SK-N-SH (cell line): Measurements from ENCODE around the gene UBE3B. TPM values are rescaled to one million over a fixed set of nuclear protein-coding genes. Genes with fewer than 3 reads are reported as not detected.

Experiments
- CTCF ChIA-PET: fragments of 300-600, 350-600 bp; formaldehyde crosslinking; extraction: SDS; loops from one replicate; lab custom pipeline; 2021; lab: Yijun Ruan, JAX
- POLR2A ChIA-PET: fragments of 350-600 bp; sonication (Branson Sonifier 250); formaldehyde crosslinking; extraction: SDS; loops from one replicate; lab custom pipeline; 2020; ENCODE audit warnings: antibody characterized with exemption, inconsistent platforms; lab: Yijun Ruan, JAX
- DNase-seq: peaks from one replicate; pipeline ENCODE4 v3.0.0; 2012
- H2AFZ ChIP-seq: fragments of 200-600 bp; sonication (generic); 2 replicates; pipeline ENCODE4 v1.8.1; 2016; ENCODE audit warnings: antibody characterized with exemption, mild to moderate bottlenecking, low read depth
- H3F3A ChIP-seq: fragments of 200-600 bp; sonication (generic); replicated peaks from 2 replicates; pipeline ENCODE3; 2016; ENCODE audit warnings: antibody characterized with exemption, mild to moderate bottlenecking; ENCODE audit not compliant: insufficient read depth
- H3K27ac ChIP-seq, 2 experiments: fragments of 200-500 bp in 1 of 2; fragments of 200-600 bp in 1 of 2; sonication (Bioruptor generic) in 1 of 2; sonication (generic), shearing (Covaris generic) in 1 of 2; 2 replicates each; pipeline versions ENCODE4 v1.5.1 to v1.6.1; 2014 to 2016; ENCODE audit warnings: low read depth in 2 of 2, inconsistent platforms in 1 of 2, low read length in 1 of 2, mild to moderate bottlenecking in 1 of 2, mixed read lengths in 1 of 2
- H3K27me3 ChIP-seq: fragments of 200-600 bp; sonication (generic), shearing (Covaris generic); 2 replicates; pipeline ENCODE4 v1.6.1; 2016; ENCODE audit warnings: mixed run types; ENCODE audit not compliant: insufficient read depth
- H3K36me3 ChIP-seq, 2 experiments: fragments of 200-500 bp in 1 of 2; fragments of 200-600 bp in 1 of 2; sonication (Bioruptor generic) in 1 of 2; sonication (generic) in 1 of 2; replicated peaks in 1 of 2; 2 replicates each; pipeline versions ENCODE3 to v1.5.1; 2014 to 2016; ENCODE audit warnings: low read length in 1 of 2, mild to moderate bottlenecking in 1 of 2; ENCODE audit not compliant: insufficient read depth in 2 of 2, control insufficient read depth in 1 of 2
- H3K4me1 ChIP-seq, 2 experiments: fragments of 200-500 bp in 1 of 2; fragments of 200-600 bp in 1 of 2; sonication (Bioruptor generic) in 1 of 2; sonication (generic), shearing (Covaris generic) in 1 of 2; 2 replicates each; pipeline versions ENCODE4 v1.5.1 to v1.6.1; 2014 to 2016; ENCODE audit warnings: low read depth in 1 of 2, low read length in 1 of 2, mixed run types in 1 of 2; ENCODE audit not compliant: insufficient read depth in 2 of 2, control insufficient read depth in 1 of 2
- H3K4me2 ChIP-seq: fragments of 200-600 bp; sonication (generic), shearing (Covaris generic); 2 replicates; pipeline ENCODE4 v1.6.1; 2017; ENCODE audit warnings: mixed run types
- H3K4me3 ChIP-seq, 2 experiments: fragments of 200-500 bp in 1 of 2; fragments of 200-600 bp in 1 of 2; sonication (Bioruptor generic) in 1 of 2; sonication (generic), shearing (Covaris generic) in 1 of 2; 2 replicates each; pipeline versions ENCODE4 v1.5.1 to v1.8.1; 2014 to 2016; ENCODE audit warnings: low read depth in 2 of 2, inconsistent platforms in 1 of 2, low read length in 1 of 2, mild to moderate bottlenecking in 1 of 2, mixed read lengths in 1 of 2, moderate library complexity in 1 of 2
- H3K79me2 ChIP-seq: fragments of 200-600 bp; sonication (generic); 2 replicates; pipeline ENCODE4 v1.8.1; 2017; ENCODE audit warnings: mild to moderate bottlenecking; ENCODE audit not compliant: insufficient read depth
- H3K9ac ChIP-seq: fragments of 200-600 bp; sonication (generic); 2 replicates; pipeline ENCODE4 v1.6.1; 2017; ENCODE audit warnings: mixed run types
- H3K9me2 ChIP-seq: fragments of 200-600 bp; sonication (generic); 2 replicates; pipeline ENCODE4 v1.6.1; 2017; ENCODE audit warnings: mixed run types
- H3K9me3 ChIP-seq: fragments of 200-600 bp; sonication (generic); 2 replicates; pipeline ENCODE4 v1.6.1; 2017; ENCODE audit warnings: mixed run types, mild to moderate bottlenecking, moderate library complexity
- H4K20me1 ChIP-seq: fragments of 200-600 bp; sonication (generic); 2 replicates; pipeline ENCODE4 v1.6.1; 2017; ENCODE audit warnings: mild to moderate bottlenecking, mixed run types; ENCODE audit not compliant: insufficient read depth
- CTCF ChIP-seq: fragments of 200-600 bp; sonication (generic); IDR thresholded peaks from 2 replicates; pipeline ENCODE4 v1.6.1; 2017; ENCODE audit warnings: antibody characterized with exemption, mild to moderate bottlenecking, moderate library complexity
- ELF1 ChIP-seq: IDR thresholded peaks from 2 replicates; pipeline ENCODE4 v1.4.0; 2012
- EZH2phosphoT487 ChIP-seq: fragments of 200-600 bp; sonication (generic); IDR thresholded peaks from 2 replicates; pipeline ENCODE4 v1.6.1; 2017; ENCODE audit warnings: low read depth, mixed run types, mild to moderate bottlenecking, antibody characterized with exemption, moderate library complexity, borderline replicate concordance
- FOSL2 ChIP-seq: IDR thresholded peaks from 2 replicates; pipeline ENCODE4 v1.4.0; 2012; ENCODE audit warnings: low read depth, mild to moderate bottlenecking, moderate library complexity, borderline replicate concordance
- FOXJ3 ChIP-seq: sonication (generic); formaldehyde crosslinking; IDR thresholded peaks from 2 replicates; pipeline ENCODE4 v1.5.1; 2020; ENCODE audit warnings: mild to moderate bottlenecking, missing genetic modification reagents
- FOXM1 ChIP-seq: IDR thresholded peaks from 2 replicates; pipeline ENCODE4 v1.4.0; 2012; ENCODE audit warnings: low read depth, mild to moderate bottlenecking
- JUND ChIP-seq: IDR thresholded peaks from 2 replicates; pipeline ENCODE4 v1.4.0; 2012
- MAX ChIP-seq: IDR thresholded peaks from 2 replicates; pipeline ENCODE4 v1.4.0; 2012; ENCODE audit warnings: low read depth
- MEF2A ChIP-seq: IDR thresholded peaks from 2 replicates; pipeline ENCODE4 v1.4.0; 2012; ENCODE audit warnings: low read depth, borderline replicate concordance
- NFIC ChIP-seq: IDR thresholded peaks from 2 replicates; pipeline ENCODE4 v1.4.0; 2012; ENCODE audit warnings: borderline replicate concordance
- NRF1 ChIP-seq: IDR thresholded peaks from 2 replicates; pipeline ENCODE4 v1.6.1; 2012; ENCODE audit warnings: low read depth, mild to moderate bottlenecking, low read length
- PBX3 ChIP-seq: IDR thresholded peaks from 2 replicates; pipeline ENCODE4; 2012
- POLR2AphosphoS5 ChIP-seq: IDR thresholded peaks from 2 replicates; pipeline ENCODE4 v1.6.1; 2012; ENCODE audit warnings: low read depth, low read length
- SIN3A ChIP-seq: IDR thresholded peaks from 2 replicates; pipeline ENCODE4 v1.6.1; 2012; ENCODE audit warnings: low read depth, mild to moderate bottlenecking, low read length, moderate library complexity, borderline replicate concordance
- TAF1 ChIP-seq: IDR thresholded peaks from 2 replicates; pipeline ENCODE4 v1.6.1; 2012; ENCODE audit warnings: low read depth, mild to moderate bottlenecking, low read length, moderate library complexity, borderline replicate concordance
- USF1 ChIP-seq: IDR thresholded peaks from 2 replicates; pipeline ENCODE4 v1.4.0; 2012; ENCODE audit warnings: low read depth, borderline replicate concordance
- YY1 ChIP-seq: IDR thresholded peaks from 2 replicates; pipeline ENCODE4 v1.4.0; 2012; ENCODE audit warnings: low read depth, mild to moderate bottlenecking
- WGBS: methylation state at CpG from one replicate; pipeline ENCODE4 v1.1.6; 2017; ENCODE audit warnings: low lambda C conversion rate; 5-methylcytosine and 5-hydroxymethylcytosine counted together
- polyA plus RNA-seq, 3 experiments: library from polyadenylated mRNA; depleted of rRNA; stranded (reverse); fragments of >200 nt; gene quantifications; 2 replicates each; pipeline ENCODE4 v1.2.3, GENCODE V29; 2012

The UBE3B gene
- polyA plus RNA-seq, 1 of the 3 experiments (the other 2 are of a cell fraction) = 28.6 TPM

GRCh38 chr12:109561711-109562030, 84.2 kb downstream of the UBE3B start (continued):
- TF ChIP-seq FOSL2 (no peak), PBX3 (no peak), POLR2AphosphoS5 (no peak), FOXM1 (no peak), MEF2A (no peak), MAX (no peak), EZH2phosphoT487 (no peak)

- H3K9me3 ChIP-seq = no peaks in the 10 kb centered on the region
- POLR2A ChIA-PET = interaction anchor here (0.6 to 0.7 kb wide), 2 partner anchors 22 to 808 kb away, joined by 3 read pairs; no protein-coding TSS in a partner anchor
- 100% methylated on average over 1 of the region's 4 CpGs for WGBS
- H3K27ac ChIP-seq = no peak overlapping the region
- H3K79me2 ChIP-seq = no peaks in the 10 kb centered on the region
- peaks cover 0 to 10% of the 10 kb centered on the region in 2 experiments for H3K36me3 ChIP-seq
- CTCF ChIA-PET = interaction anchor here (1.5 kb wide), 1 partner anchor 283 kb away, joined by 4 read pairs; no protein-coding TSS in a partner anchor
- no peaks in the 10 kb centered on the region for H3F3A ChIP-seq
- peaks cover 0 to 4% of the 10 kb centered on the region in 2 experiments; a peak in 1 of 4 replicates for H3K4me1 ChIP-seq
- H3K4me3 ChIP-seq = no peak overlapping the region
- H3K9me2 ChIP-seq = no peaks in the 10 kb centered on the region
- TF ChIP-seq NFIC (no peak), NRF1 (no peak), FOXJ3 (no peak), USF1 (no peak), CTCF (no peak), JUND (no peak), POLR2AphosphoS5 (no peak), YY1 (no peak), ELF1 (no peak), SIN3A (no peak), TAF1 (no peak)
- no peak overlapping the region for H2AFZ ChIP-seq
- DNase-seq = no peak
- no peaks in the 10 kb centered on the region for H3K27me3 ChIP-seq
- no peak overlapping the region for H3K4me2 ChIP-seq
- H3K9ac ChIP-seq = no peak overlapping the region
- H4K20me1 ChIP-seq = no peaks in the 10 kb centered on the region
Observed at GRCh38 chr12:109562871-109563270, 85.4 kb downstream of the UBE3B start.
